Adrenal gland (tissue), 5 donors: ENCODE measurements around the gene BUB3.

ENCODE experiments used
- CTCF ChIP-seq, 6 experiments: fragments of 450-650 bp in 4 of 6; fragments of 200-600 bp in 2 of 6; sonication (generic) in 1 of 6; IDR thresholded peaks; 1 replicate in 5 of 6; 2 replicates in 1 of 6; pipeline versions ENCODE4 v1.5.1 to v1.8.0; 2016 to 2021; ENCODE audit warnings: antibody characterized with exemption in 6 of 6, mild to moderate bottlenecking in 2 of 6, moderate library complexity in 1 of 6
- POLR2A ChIP-seq, 2 donors: fragments of 450-650 bp; IDR thresholded peaks; one replicate each; pipeline ENCODE4 v1.6.1; 2017; ENCODE audit warnings: antibody characterized with exemption in 2 of 2, mild to moderate bottlenecking in 2 of 2, moderate library complexity in 1 of 2
- donor health status: DM: no; HTN: no; CAD: no.

DNA sequence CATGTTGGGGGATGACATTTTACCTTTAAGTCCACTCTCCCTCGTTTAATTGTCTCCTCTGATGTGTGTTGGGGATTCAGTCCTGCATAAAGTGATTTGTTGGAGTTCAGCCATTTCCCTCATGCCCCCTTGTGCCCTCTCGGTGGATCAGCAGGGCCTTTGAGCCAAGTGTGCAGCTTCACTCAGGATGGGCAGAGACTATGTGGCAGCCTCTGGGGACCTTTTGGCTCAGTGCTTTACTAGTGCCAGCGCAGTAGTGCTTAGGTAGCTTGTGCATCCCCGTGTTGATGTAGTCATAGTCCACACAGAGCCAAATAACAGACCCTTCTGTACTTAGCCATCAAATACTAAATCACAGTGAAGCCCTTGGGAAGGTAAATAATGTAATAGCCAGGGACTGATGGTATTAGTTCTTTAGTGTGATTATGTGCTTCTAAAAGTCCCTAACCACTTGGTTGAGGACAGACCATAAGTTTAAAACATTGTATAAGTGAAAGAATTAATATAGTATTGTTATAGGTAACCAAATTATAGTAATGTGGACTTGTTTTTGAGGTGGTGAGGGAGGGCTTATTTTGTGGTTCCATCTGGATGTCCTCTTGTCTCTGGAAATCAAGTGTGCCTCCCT lies 11.4 kb downstream of the BUB3 start:
- TF ChIP-seq POLR2A (IDR thresholded peaks at IDR 0.05) (no peak), CTCF (IDR thresholded peaks at IDR 0.05) (no peak)
